Stimulated activated effector memory CD8-positive, alpha-beta T cell treated with anti-CD3 and anti-CD28 coated beads, Interleukin-12 subunit alpha, Interleukin-12 subunit beta, amount 100 ng/mL, for 72 hours (primary cell): ENCODE data around the gene TRIM24.
A peak's percentile ranks its signal among the peaks of the same experiment; 100 is the strongest.

ENCODE experiments used
- ATAC-seq: fragments of 150-1000 bp; cut with Tn5 transposase; 2 replicates; pipeline ENCODE4 v1.10.0; 2021
- DNase-seq, 2 donors: peaks; one replicate each; pipeline ENCODE4 v3.0.0; 2021 to 2022; ENCODE audit warnings: low spot score in 2 of 2
- H3K27ac Mint-ChIP-seq: one replicate; pipeline ENCODE4 v1.8.0; 2022; ENCODE audit warnings: mild to moderate bottlenecking, mixed read lengths
- H3K36me3 Mint-ChIP-seq: one replicate; pipeline ENCODE4 v1.8.0; 2022; ENCODE audit warnings: mild to moderate bottlenecking, mixed read lengths
- H3K4me1 Mint-ChIP-seq: one replicate; pipeline ENCODE4 v1.8.0; 2022; ENCODE audit warnings: mixed read lengths
- H3K4me3 Mint-ChIP-seq: one replicate; pipeline ENCODE4 v1.8.0; 2022; ENCODE audit warnings: mild to moderate bottlenecking, mixed read lengths
- H3K9me3 Mint-ChIP-seq: one replicate; pipeline ENCODE4 v1.8.0; 2022; ENCODE audit warnings: mixed read lengths

Gene TRIM24

GRCh38 chr7:138587485-138587884 lies 127.4 kb downstream of the TRIM24 start:
- ATAC-seq, result no peak
- Mint-ChIP-seq H3K4me1 (no peaks in the 10 kb centered on the region), H3K9me3 (no peaks in the 10 kb centered on the region), H3K36me3 (peaks cover 40% of the 10 kb centered on the region), H3K27ac (no peak overlapping the region), H3K4me3 (no peak overlapping the region)
- DNase-seq, result no peak

- Mint-ChIP-seq H3K27ac (no peak overlapping the region), H3K9me3 (no peaks in the 10 kb centered on the region), H3K4me1 (no peaks in the 10 kb centered on the region), H3K36me3 (peaks cover 25% of the 10 kb centered on the region), H3K4me3 (no peak overlapping the region)
- DNase-seq, result no peak
- ATAC-seq, result no peak
Measured at GRCh38 chr7:138588986-138589385, 128.9 kb downstream of the TRIM24 start.

DNA sequence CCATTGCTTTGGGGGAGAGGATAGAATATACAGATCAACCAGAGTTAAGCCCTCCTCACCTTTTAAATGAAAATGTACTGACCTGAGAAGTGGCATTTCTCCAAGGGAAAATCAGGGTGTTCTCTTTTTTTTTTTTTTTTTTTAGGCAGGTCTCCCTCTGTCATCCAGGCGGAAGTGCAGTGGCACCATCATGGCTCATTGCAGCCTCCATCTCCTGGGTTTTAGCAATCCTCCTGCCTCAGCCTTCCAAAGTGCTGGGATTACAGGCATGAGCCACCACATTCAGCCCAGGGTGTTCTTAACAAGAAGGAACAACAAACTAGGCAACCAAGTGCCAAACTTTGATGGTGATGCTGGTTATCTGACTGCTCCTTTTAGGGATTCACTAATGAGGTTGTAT lies 130.1 kb downstream of the TRIM24 start:
- no peak for DNase-seq
- H3K4me3 Mint-ChIP-seq, result no peak overlapping the region
- H3K27ac Mint-ChIP-seq, result no peak overlapping the region
- no peaks in the 10 kb centered on the region for H3K9me3 Mint-ChIP-seq
- ATAC-seq, result no peak
- no peaks in the 10 kb centered on the region for H3K4me1 Mint-ChIP-seq
- H3K36me3 Mint-ChIP-seq, result peaks cover 14% of the 10 kb centered on the region

GRCh38 chr7:138595454-138595853 lies 135.4 kb downstream of the TRIM24 start:
- Mint-ChIP-seq H3K9me3 (no peaks in the 10 kb centered on the region), H3K4me3 (no peak overlapping the region), H3K4me1 (no peaks in the 10 kb centered on the region), H3K27ac (no peak overlapping the region), H3K36me3 (no peaks in the 10 kb centered on the region)
- ATAC-seq, result no peak
- no peak for DNase-seq

DNA sequence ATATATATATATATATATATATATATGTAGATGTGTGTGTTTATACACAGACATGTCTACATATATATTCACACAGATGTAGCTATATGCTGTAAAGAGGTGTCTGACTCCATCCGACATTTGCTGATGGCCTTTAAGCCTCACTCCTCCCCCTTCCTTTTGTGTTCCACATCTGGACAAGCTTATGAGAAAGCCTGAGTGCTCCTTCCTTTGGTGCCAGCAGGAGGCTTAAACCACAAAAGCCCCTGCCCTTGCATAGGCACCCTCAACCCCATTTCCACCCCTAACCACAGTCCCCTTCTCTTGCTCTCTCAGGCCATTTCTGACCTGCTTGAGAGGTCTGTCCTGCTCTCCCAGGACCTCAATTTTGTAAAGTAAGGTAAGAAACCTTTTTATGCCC lies 142.4 kb downstream of the TRIM24 start:
- H3K36me3 Mint-ChIP-seq, result no peaks in the 10 kb centered on the region

GRCh38 chr7:138603549-138604318 lies 143.7 kb downstream of the TRIM24 start:
- H3K27ac Mint-ChIP-seq, result no peak overlapping the region
- ATAC-seq, result no peak
- DNase-seq, result no peak
- no peaks in the 10 kb centered on the region for H3K36me3 Mint-ChIP-seq
- H3K4me3 Mint-ChIP-seq, result no peak overlapping the region
- H3K4me1 Mint-ChIP-seq, result peaks cover 21% of the 10 kb centered on the region
- H3K9me3 Mint-ChIP-seq, result no peaks in the 10 kb centered on the region

More for the DNA sequence above, 142.4 kb downstream of the TRIM24 start:
- Mint-ChIP-seq H3K4me3 (no peak overlapping the region), H3K9me3 (no peaks in the 10 kb centered on the region), H3K4me1 (peaks cover 8% of the 10 kb centered on the region), H3K27ac (no peak overlapping the region)
- no peak for DNase-seq
- ATAC-seq, result no peak

DNA sequence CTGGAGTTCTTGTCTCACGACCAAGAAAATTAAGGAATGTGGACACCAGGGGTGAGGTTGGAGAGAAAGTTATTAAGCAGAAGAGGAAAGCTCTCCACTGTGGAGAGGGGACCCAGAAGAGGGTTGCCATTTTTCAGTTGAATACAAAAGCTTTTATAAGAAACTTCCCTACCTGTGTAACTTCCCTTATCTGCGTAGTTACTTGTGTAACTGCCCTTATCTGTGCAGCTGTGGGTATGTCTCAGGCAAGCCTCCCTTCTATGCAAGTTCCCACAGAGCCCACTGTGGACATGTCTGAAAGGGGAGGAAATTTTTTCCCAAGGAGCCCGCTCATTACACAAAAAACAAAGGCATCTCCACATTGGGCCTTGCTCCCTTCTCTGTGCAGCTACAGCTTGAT lies 146.2 kb downstream of the TRIM24 start:
- Mint-ChIP-seq H3K9me3 (no peaks in the 10 kb centered on the region), H3K4me3 (no peak overlapping the region), H3K27ac (no peak overlapping the region), H3K4me1 (peaks cover 22% of the 10 kb centered on the region), H3K36me3 (no peaks in the 10 kb centered on the region)
- DNase-seq, result no peak
- ATAC-seq, result no peak

- no peaks in the 10 kb centered on the region for H3K9me3 Mint-ChIP-seq
- DNase-seq, result no peak
- H3K4me3 Mint-ChIP-seq, result no peak overlapping the region
- H3K4me1 Mint-ChIP-seq, result peaks cover 22% of the 10 kb centered on the region
- H3K36me3 Mint-ChIP-seq, result no peaks in the 10 kb centered on the region
- H3K27ac Mint-ChIP-seq, result no peak overlapping the region
- no peak for ATAC-seq
Measured at GRCh38 chr7:138607216-138608126, 147.4 kb downstream of the TRIM24 start.

- Mint-ChIP-seq H3K27ac (no peak overlapping the region), H3K4me3 (no peak overlapping the region), H3K9me3 (no peaks in the 10 kb centered on the region), H3K36me3 (no peaks in the 10 kb centered on the region), H3K4me1 (peaks cover 22% of the 10 kb centered on the region)
- peak; percentile 11 to 71 for DNase-seq
- peak; percentile 89 for ATAC-seq
Measured at GRCh38 chr7:138608275-138608674, 148.2 kb downstream of the TRIM24 start.

- Mint-ChIP-seq H3K9me3 (no peaks in the 10 kb centered on the region), H3K27ac (no peak overlapping the region), H3K4me1 (peaks cover 22% of the 10 kb centered on the region), H3K36me3 (no peaks in the 10 kb centered on the region), H3K4me3 (no peak overlapping the region)
- ATAC-seq (no peak), DNase-seq (no peak)
Measured at GRCh38 chr7:138610671-138611170, 150.7 kb downstream of the TRIM24 start.

DNA sequence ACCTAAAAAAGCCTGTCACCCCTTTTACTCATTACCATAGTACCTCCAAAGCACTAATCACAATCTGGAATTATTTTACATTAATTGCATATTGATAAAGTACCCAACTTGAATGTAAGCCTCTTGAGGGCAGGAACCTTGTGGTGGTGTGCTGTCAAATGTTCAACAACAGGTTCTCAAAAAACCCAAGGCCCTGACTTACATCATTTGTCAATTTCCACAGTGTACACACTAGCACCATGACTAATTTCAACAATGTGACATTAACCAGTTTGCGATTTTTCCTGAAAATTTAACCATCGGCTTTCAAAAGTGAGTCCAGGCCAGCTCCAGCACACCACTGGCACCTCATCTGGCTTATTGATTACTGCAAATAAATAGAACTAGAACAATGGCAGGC lies 153.6 kb downstream of the TRIM24 start:
- DNase-seq (no peak), ATAC-seq (no peak)
- Mint-ChIP-seq H3K36me3 (no peaks in the 10 kb centered on the region), H3K9me3 (no peaks in the 10 kb centered on the region), H3K4me1 (peaks cover 7% of the 10 kb centered on the region), H3K4me3 (no peak overlapping the region), H3K27ac (no peak overlapping the region)

GRCh38 chr7:138616085-138616484 lies 156.0 kb downstream of the TRIM24 start:
- ATAC-seq, result no peak
- H3K9me3 Mint-ChIP-seq, result no peaks in the 10 kb centered on the region
- peaks cover 6% of the 10 kb centered on the region for H3K4me1 Mint-ChIP-seq
- H3K4me3 Mint-ChIP-seq, result no peak overlapping the region
- H3K36me3 Mint-ChIP-seq, result no peaks in the 10 kb centered on the region
- no peak overlapping the region for H3K27ac Mint-ChIP-seq
- no peak for DNase-seq

DNA sequence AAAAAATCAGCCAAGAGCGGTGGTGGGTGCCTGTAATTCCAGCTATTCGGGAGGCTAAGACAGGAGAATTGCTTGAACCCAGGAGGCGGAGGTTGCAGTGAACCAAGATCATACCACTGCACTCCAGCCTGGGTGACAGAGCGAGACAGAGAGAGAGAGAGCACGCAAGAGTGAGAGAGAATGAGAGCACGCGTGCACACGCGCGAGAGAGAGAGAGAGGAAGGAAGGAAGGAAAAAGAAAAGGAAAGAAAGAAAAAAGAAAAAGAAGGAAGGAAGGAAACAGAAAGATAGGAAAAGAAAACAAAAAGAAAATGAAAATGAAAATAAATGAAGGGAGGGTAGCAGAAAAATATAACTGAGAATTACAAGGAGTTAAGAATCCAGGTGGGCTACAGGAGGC lies 158.4 kb downstream of the TRIM24 start:
- Mint-ChIP-seq H3K4me1 (peaks cover 6% of the 10 kb centered on the region), H3K9me3 (no peaks in the 10 kb centered on the region), H3K4me3 (no peak overlapping the region), H3K36me3 (no peaks in the 10 kb centered on the region), H3K27ac (no peak overlapping the region)
- no peak for DNase-seq
- no peak for ATAC-seq

- DNase-seq (no peak), ATAC-seq (no peak)
Measured at GRCh38 chr7:138618933-138619332, 158.9 kb downstream of the TRIM24 start.

GRCh38 chr7:138622841-138623240 lies 162.8 kb downstream of the TRIM24 start:
- no peak for ATAC-seq
- H3K9me3 Mint-ChIP-seq, result no peaks in the 10 kb centered on the region
- H3K36me3 Mint-ChIP-seq, result no peaks in the 10 kb centered on the region
- no peak overlapping the region for H3K27ac Mint-ChIP-seq
- DNase-seq, result no peak
- H3K4me3 Mint-ChIP-seq, result no peak overlapping the region
- H3K4me1 Mint-ChIP-seq, result peaks cover 24% of the 10 kb centered on the region

More at GRCh38 chr7:138618933-138619332, 158.9 kb downstream of the TRIM24 start:
- H3K4me1 Mint-ChIP-seq, result peaks cover 6% of the 10 kb centered on the region
- H3K27ac Mint-ChIP-seq, result no peak overlapping the region
- H3K9me3 Mint-ChIP-seq, result no peaks in the 10 kb centered on the region
- H3K36me3 Mint-ChIP-seq, result no peaks in the 10 kb centered on the region
- no peak overlapping the region for H3K4me3 Mint-ChIP-seq
